ENCODE data around the gene GGN. TPM values are rescaled to one million over a fixed set of nuclear protein-coding genes. Genes with fewer than 3 reads are reported as not detected.

Gene GGN
- total and polyA plus RNA-seq, 9 of the 15 experiments (the other 6 are each of a cell fraction or from before 2014, with no cell fraction given), result 0.15 to 0.33 TPM; not detected in 7

GRCh38 chr19:38335949-38336637 is 51.7 kb downstream of the GGN start (continued):
- TF ChIP-seq CBFA2T3 (IDR thresholded peaks at IDR 0.05) (no peak), JUND (IDR thresholded peaks at IDR 0.05; ENCODE audit: borderline replicate concordance, low read depth, low read length) (peak; percentile 9; the same call in 1 of the 2 replicates), JUND (tag; IDR thresholded peaks at IDR 0.05; ENCODE audit: borderline replicate concordance, low read depth, low read length) (no peak), MNT (conservative IDR thresholded peaks at IDR 0.05) (no peak; a peak in 1 of 4 replicates), NR2C2 (CRISPR knock-in tag; IDR thresholded peaks at IDR 0.05) (no peak), NR2C2 (tag; IDR thresholded peaks at IDR 0.05) (peak; percentile 40; the same call in 1 of the 2 replicates), TGIF2 (CRISPR knock-in tag; IDR thresholded peaks at IDR 0.05) (no peak), NCOA1 (IDR thresholded peaks at IDR 0.05; ENCODE audit: low read depth) (peak; percentile 36; the same call in 1 of the 2 replicates), MTA3 (IDR thresholded peaks at IDR 0.05; ENCODE audit: borderline replicate concordance) (peak; percentile 35; the same call in 1 of the 2 replicates), TEAD1 (CRISPR knock-in tag; IDR thresholded peaks at IDR 0.05) (no peak), ZNF830 (CRISPR knock-in tag; IDR thresholded peaks at IDR 0.05) (no peak), HNRNPUL1 (IDR thresholded peaks at IDR 0.05; ENCODE audit: low read length) (no peak), PHF8 (IDR thresholded peaks at IDR 0.05; ENCODE audit: borderline replicate concordance, low read length) (peak; percentile 54; the same call in 1 of the 2 replicates), ZNF280B (CRISPR knock-in tag; IDR thresholded peaks at IDR 0.05) (no peak), BRCA1 (IDR thresholded peaks at IDR 0.05) (no peak), BRCA1 (CRISPR knock-in tag; IDR thresholded peaks at IDR 0.05) (no peak), ADNP (tag; IDR thresholded peaks at IDR 0.05) (no peak), PCBP1 (IDR thresholded peaks at IDR 0.05; ENCODE audit: low read depth, low read length, poor library complexity, severe bottlenecking) (peak; percentile 9), U2AF2 (optimal IDR thresholded peaks at IDR 0.05; ENCODE audit: low read depth, low read length) (no peak), SAFB2 (IDR thresholded peaks at IDR 0.05; ENCODE audit: borderline replicate concordance, low read depth, low read length, severe bottlenecking) (no peak), HCFC1 (IDR thresholded peaks at IDR 0.05; ENCODE audit: low read depth, low read length) (no peak), MAX (CRISPR knock-in tag; IDR thresholded peaks at IDR 0.05) (no peak), NKRF (IDR thresholded peaks at IDR 0.05; ENCODE audit: borderline replicate concordance) (peak; percentile 88), ZNF551 (CRISPR knock-in tag; IDR thresholded peaks at IDR 0.05) (no peak), PRMT5 (CRISPR knock-in tag; IDR thresholded peaks at IDR 0.05) (no peak)

Data from K562 (cell line).